ENCODE data around the gene THOC7. TPM values are rescaled to one million over a fixed set of nuclear protein-coding genes. Genes with fewer than 3 reads are reported as not detected.

The THOC7 gene
- total RNA-seq, 1 donor from 2014 or later, result 28.7 TPM

DNA sequence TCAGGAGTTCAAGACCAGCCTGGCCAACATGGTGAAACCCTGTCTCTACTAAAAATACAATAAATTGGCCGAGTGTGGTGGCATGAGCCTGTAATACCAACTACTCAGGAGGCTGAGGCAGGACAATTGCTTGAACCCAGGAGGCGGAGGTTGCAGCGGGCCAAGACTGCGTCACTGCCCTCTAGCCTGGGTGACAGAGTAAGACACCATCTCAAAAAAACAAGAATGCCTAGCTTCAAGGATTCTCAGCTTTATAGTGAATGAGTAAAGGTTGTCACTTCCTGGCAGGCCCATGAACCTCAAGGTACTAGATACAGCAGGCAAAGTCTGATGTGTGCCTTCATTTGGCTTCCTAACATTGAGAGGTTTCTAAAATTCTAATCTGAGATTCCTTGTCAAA lies 14.4 kb downstream of the THOC7 start:
- Histone ChIP-seq H3K36me3 (ENCODE audit: control insufficient read depth in 3 of 3, insufficient read depth in 3 of 3, low read length in 3 of 3) (no peaks in the 10 kb centered on the region), H3K4me1 (ENCODE audit: control insufficient read depth in 3 of 3, insufficient read depth in 3 of 3, low read length in 3 of 3) (no peaks in the 10 kb centered on the region), H3K9ac (ENCODE audit: low read depth in 1 of 3, low read length in 3 of 3) (no peak overlapping the region), H3K27ac (ENCODE audit: low read depth, low read length) (no peak overlapping the region), H3K4me3 (ENCODE audit: low read length in 3 of 3) (no peak overlapping the region), H3K9me3 (ENCODE audit: control insufficient read depth in 3 of 3, low read length in 3 of 3) (no peaks in the 10 kb centered on the region), H3K27me3 (ENCODE audit: control insufficient read depth in 3 of 3, insufficient read depth in 3 of 3, low read length in 3 of 3) (no peaks in the 10 kb centered on the region)

DNA sequence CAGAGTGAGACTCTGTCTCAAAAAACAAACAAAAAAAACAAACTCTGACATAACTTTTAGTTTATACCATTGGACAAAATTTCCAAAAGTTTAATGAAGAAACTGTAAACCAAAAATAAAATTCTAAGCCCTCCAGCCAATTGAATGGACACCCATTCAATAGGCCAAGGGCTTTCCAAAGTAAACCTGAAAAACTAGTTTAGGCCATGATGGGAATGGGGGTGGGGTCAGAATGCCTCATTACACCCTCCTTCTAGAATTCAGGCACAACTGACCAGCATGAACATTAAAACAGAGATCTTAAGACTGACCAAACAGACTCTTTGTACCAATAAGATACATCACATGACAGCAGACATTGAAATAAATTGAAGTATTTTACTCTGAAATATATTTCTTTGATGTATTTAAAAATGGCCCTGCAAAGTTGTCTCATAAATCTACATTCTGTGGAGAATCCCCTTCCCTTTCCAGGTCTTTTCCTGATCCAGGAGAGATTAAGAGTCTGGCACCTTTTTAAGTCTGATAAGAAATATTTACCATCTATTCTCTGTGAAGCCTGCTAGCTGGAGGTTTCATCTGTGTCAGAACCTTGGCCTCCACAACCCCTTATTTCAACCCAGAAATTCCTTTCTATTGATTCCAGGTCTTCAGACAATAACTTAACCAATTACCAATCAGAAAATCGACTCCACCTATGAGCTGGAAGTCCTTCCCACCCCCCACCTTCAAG lies 15.7 kb downstream of the THOC7 start:
- Histone ChIP-seq H3K27me3 (ENCODE audit: control insufficient read depth in 3 of 3, insufficient read depth in 3 of 3, low read length in 3 of 3) (no peaks in the 10 kb centered on the region), H3K4me1 (ENCODE audit: control insufficient read depth in 3 of 3, insufficient read depth in 3 of 3, low read length in 3 of 3) (no peaks in the 10 kb centered on the region), H3K9ac (ENCODE audit: low read depth in 1 of 3, low read length in 3 of 3) (no peak overlapping the region), H3K27ac (ENCODE audit: low read depth, low read length) (no peak overlapping the region), H3K9me3 (ENCODE audit: control insufficient read depth in 3 of 3, low read length in 3 of 3) (no peaks in the 10 kb centered on the region), H3K36me3 (ENCODE audit: control insufficient read depth in 3 of 3, insufficient read depth in 3 of 3, low read length in 3 of 3) (no peaks in the 10 kb centered on the region), H3K4me3 (ENCODE audit: low read length in 3 of 3) (no peak overlapping the region)

DNA sequence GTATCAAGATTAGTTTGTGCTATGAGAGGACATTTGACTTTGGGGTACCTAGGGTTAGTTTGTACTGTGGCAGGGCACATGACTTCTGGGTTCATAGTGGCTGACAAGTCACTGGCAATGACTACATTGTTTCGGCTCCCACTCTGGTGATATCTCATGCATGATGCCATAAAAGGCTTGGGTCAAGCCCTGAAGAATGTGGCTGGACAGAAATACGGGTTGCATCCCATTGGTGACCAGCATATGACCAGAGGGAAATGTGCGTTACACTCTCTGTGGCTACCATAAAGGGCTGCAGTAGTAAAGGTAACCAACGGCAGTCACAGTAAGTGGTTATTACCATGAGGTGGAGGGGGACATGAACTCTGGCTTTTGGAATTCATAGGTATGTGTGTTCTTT lies 18.4 kb downstream of the THOC7 start:
- Histone ChIP-seq H3K4me3 (ENCODE audit: low read length in 3 of 3) (no peak overlapping the region), H3K9me3 (ENCODE audit: control insufficient read depth in 3 of 3, low read length in 3 of 3) (no peaks in the 10 kb centered on the region), H3K4me1 (ENCODE audit: control insufficient read depth in 3 of 3, insufficient read depth in 3 of 3, low read length in 3 of 3) (no peaks in the 10 kb centered on the region), H3K27ac (ENCODE audit: low read depth, low read length) (peak overlapping the region; percentile 33), H3K27me3 (ENCODE audit: control insufficient read depth in 3 of 3, insufficient read depth in 3 of 3, low read length in 3 of 3) (no peaks in the 10 kb centered on the region), H3K9ac (ENCODE audit: low read depth in 1 of 3, low read length in 3 of 3) (no peak overlapping the region), H3K36me3 (ENCODE audit: control insufficient read depth in 3 of 3, insufficient read depth in 3 of 3, low read length in 3 of 3) (no peaks in the 10 kb centered on the region)

DNA sequence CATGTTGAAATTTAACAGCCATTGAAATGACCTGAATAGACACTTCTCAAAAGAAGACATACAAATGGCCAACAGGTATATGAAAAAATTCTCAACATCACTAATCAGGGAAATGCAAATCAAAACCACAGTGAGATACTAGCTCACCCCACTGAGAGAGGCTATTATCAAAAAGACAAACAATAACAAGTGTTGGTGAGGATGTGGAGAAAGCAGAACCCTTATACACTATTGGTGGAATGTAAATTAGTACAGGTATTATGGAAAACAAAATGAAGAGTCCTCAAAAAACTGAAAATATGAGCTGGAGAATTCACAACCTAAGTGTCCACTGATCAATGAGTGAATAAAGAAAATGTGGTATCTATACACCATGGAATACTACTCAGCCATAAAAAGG lies 21.5 kb downstream of the THOC7 start:
- no peak overlapping the region for H3K9ac ChIP-seq (ENCODE audit: low read depth in 1 of 3, low read length in 3 of 3)
- H3K4me1 ChIP-seq (ENCODE audit: control insufficient read depth in 3 of 3, insufficient read depth in 3 of 3, low read length in 3 of 3), result no peaks in the 10 kb centered on the region
- no peak overlapping the region for H3K27ac ChIP-seq (ENCODE audit: low read depth, low read length)
- no peaks in the 10 kb centered on the region for H3K27me3 ChIP-seq (ENCODE audit: control insufficient read depth in 3 of 3, insufficient read depth in 3 of 3, low read length in 3 of 3)
- H3K36me3 ChIP-seq (ENCODE audit: control insufficient read depth in 3 of 3, insufficient read depth in 3 of 3, low read length in 3 of 3), result peaks cover 0 to 2% (median 0%) of the 10 kb centered on the region in 3 donors
- H3K4me3 ChIP-seq (ENCODE audit: low read length in 3 of 3), result no peak overlapping the region
- H3K9me3 ChIP-seq (ENCODE audit: control insufficient read depth in 3 of 3, low read length in 3 of 3), result no peaks in the 10 kb centered on the region

DNA sequence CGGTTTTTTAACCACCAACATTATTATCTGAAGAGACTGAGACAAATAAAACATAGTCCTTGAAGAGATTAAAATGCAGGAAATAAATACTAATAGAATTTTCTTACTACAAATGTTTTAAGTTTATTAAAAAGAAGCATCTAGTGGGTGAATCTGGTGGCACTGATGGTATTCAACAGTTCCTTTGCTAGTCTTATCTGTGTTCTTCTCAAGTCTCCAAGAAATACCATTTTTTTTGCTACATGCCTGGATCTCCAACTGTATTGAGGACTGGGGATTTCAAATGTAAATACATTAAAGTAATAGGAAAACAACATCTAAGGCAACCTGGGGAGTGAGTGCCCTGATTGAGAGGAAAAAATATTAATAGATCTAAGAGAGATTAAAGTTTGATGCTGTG lies 21.9 kb downstream of the THOC7 start:
- Histone ChIP-seq H3K27ac (ENCODE audit: low read depth, low read length) (no peak overlapping the region), H3K4me3 (ENCODE audit: low read length in 3 of 3) (no peak overlapping the region), H3K4me1 (ENCODE audit: control insufficient read depth in 3 of 3, insufficient read depth in 3 of 3, low read length in 3 of 3) (no peaks in the 10 kb centered on the region), H3K27me3 (ENCODE audit: control insufficient read depth in 3 of 3, insufficient read depth in 3 of 3, low read length in 3 of 3) (no peaks in the 10 kb centered on the region), H3K9ac (ENCODE audit: low read depth in 1 of 3, low read length in 3 of 3) (no peak overlapping the region), H3K36me3 (ENCODE audit: control insufficient read depth in 3 of 3, insufficient read depth in 3 of 3, low read length in 3 of 3) (peaks cover 0 to 2% (median 0%) of the 10 kb centered on the region in 3 donors), H3K9me3 (ENCODE audit: control insufficient read depth in 3 of 3, low read length in 3 of 3) (no peaks in the 10 kb centered on the region)

DNA sequence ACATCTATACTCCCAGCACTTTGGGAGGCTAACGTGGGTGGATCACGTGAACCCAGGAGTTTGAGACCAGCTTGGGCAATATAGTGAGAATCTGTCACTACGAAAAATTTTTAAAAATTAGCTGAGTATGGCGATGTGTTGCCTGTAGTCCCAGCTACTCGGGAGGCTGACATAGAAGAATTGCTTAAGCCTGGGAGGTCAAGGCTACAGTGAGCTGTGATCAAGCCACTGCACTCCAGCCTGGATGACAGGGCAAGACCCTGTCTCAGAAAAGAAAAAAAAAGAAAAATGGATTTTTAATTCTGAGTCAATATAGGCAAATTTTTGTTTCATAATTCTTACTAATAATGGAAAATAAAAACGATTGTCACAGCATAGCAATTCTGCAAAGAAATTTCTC lies 31.2 kb downstream of the THOC7 start:
- Histone ChIP-seq H3K4me1 (ENCODE audit: control insufficient read depth in 3 of 3, insufficient read depth in 3 of 3, low read length in 3 of 3) (no peaks in the 10 kb centered on the region), H3K27ac (ENCODE audit: low read depth, low read length) (no peak overlapping the region), H3K27me3 (ENCODE audit: control insufficient read depth in 3 of 3, insufficient read depth in 3 of 3, low read length in 3 of 3) (no peaks in the 10 kb centered on the region), H3K36me3 (ENCODE audit: control insufficient read depth in 3 of 3, insufficient read depth in 3 of 3, low read length in 3 of 3) (peaks cover 9 to 48% (median 21%) of the 10 kb centered on the region in 3 donors), H3K9me3 (ENCODE audit: control insufficient read depth in 3 of 3, low read length in 3 of 3) (no peaks in the 10 kb centered on the region), H3K9ac (ENCODE audit: low read depth in 1 of 3, low read length in 3 of 3) (no peak overlapping the region), H3K4me3 (ENCODE audit: low read length in 3 of 3) (no peak overlapping the region)

DNA sequence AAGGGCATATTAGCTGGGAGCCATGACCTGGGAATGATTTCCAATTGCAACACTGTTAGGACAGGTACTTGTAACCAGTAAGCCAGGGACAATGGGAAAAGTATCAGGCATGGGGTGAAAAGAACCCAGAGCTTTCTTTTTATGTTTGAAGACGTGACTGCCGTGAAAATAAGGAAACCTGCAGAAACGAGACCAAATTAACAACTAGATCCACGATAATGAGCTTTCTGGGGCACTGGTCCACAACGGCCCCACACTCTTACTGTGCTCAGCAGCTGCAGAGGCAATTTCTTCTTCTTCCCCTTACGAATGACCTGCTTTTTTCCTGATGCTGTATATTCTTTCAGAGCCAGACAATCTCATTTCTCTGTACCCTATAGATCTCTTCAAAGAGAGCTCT lies 33.1 kb downstream of the THOC7 start:
- Histone ChIP-seq H3K4me3 (ENCODE audit: low read length in 3 of 3) (no peak overlapping the region), H3K9ac (ENCODE audit: low read depth in 1 of 3, low read length in 3 of 3) (no peak overlapping the region), H3K27ac (ENCODE audit: low read depth, low read length) (no peak overlapping the region), H3K27me3 (ENCODE audit: control insufficient read depth in 3 of 3, insufficient read depth in 3 of 3, low read length in 3 of 3) (no peaks in the 10 kb centered on the region), H3K4me1 (ENCODE audit: control insufficient read depth in 3 of 3, insufficient read depth in 3 of 3, low read length in 3 of 3) (no peaks in the 10 kb centered on the region), H3K9me3 (ENCODE audit: control insufficient read depth in 3 of 3, low read length in 3 of 3) (no peaks in the 10 kb centered on the region), H3K36me3 (ENCODE audit: control insufficient read depth in 3 of 3, insufficient read depth in 3 of 3, low read length in 3 of 3) (peaks cover 11 to 50% (median 21%) of the 10 kb centered on the region in 3 donors)

DNA sequence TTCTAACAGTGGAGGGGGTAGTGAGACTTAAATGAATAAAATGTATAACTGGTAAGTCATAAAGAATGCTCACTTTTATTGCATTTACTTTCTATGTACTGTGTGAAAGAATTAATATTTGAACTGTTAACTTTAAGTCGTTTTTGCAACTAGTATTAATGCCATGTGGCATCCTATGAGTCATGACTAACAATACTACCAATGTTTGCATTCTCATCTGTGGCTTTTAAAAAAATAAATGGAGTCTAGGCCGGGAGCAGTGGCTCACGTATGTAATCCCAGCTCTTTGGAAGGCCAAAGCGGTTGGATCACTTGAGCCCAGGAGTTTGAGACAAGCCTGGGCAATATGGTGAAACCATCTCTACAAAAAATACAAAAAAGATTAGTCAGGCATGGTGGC lies 39.3 kb downstream of the THOC7 start:
- H3K27me3 ChIP-seq (ENCODE audit: control insufficient read depth in 3 of 3, insufficient read depth in 3 of 3, low read length in 3 of 3), result no peaks in the 10 kb centered on the region
- H3K9ac ChIP-seq (ENCODE audit: low read depth in 1 of 3, low read length in 3 of 3), result no peak overlapping the region

DNA sequence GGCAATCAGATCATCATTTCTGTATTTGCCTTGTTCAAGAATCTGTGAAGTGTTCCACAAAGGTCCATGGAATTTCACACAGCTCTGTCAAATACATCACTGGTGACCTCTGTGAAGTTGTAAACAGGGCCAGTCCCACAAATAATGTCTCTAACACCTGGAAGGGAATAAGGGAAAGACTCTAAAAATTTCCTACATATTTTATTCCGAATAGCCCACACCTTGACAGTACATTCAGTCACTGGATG lies 44.5 kb downstream of the THOC7 start, which contains the start of gene C3orf49:
Gene C3orf49 (plus strand): TSS at position 149 of the 248 bp plus-strand sequence. CDS start 173 bp downstream, outside the sequence.
- no peak within 1 kb of the TSS for H3K4me3 ChIP-seq (ENCODE audit: low read length in 3 of 3)
- H3K36me3 ChIP-seq (ENCODE audit: control insufficient read depth in 3 of 3, insufficient read depth in 3 of 3, low read length in 3 of 3), result no peaks in the 10 kb centered on the region
- H3K27me3 ChIP-seq (ENCODE audit: control insufficient read depth in 3 of 3, insufficient read depth in 3 of 3, low read length in 3 of 3), result no peaks in the 10 kb centered on the region
- H3K27ac ChIP-seq (ENCODE audit: low read depth, low read length), result no peak within 1 kb of the TSS
- no peak within 1 kb of the TSS for H3K9ac ChIP-seq (ENCODE audit: low read depth in 1 of 3, low read length in 3 of 3)
- H3K4me1 ChIP-seq (ENCODE audit: control insufficient read depth in 3 of 3, insufficient read depth in 3 of 3, low read length in 3 of 3), result no peaks in the 10 kb centered on the region
- H3K9me3 ChIP-seq (ENCODE audit: control insufficient read depth in 3 of 3, low read length in 3 of 3), result no peaks in the 10 kb centered on the region

More for the DNA sequence above, 39.3 kb downstream of the THOC7 start:
- Histone ChIP-seq H3K4me3 (ENCODE audit: low read length in 3 of 3) (no peak overlapping the region), H3K36me3 (ENCODE audit: control insufficient read depth in 3 of 3, insufficient read depth in 3 of 3, low read length in 3 of 3) (peaks cover 0 to 11% (median 2%) of the 10 kb centered on the region in 3 donors), H3K9me3 (ENCODE audit: control insufficient read depth in 3 of 3, low read length in 3 of 3) (no peaks in the 10 kb centered on the region), H3K4me1 (ENCODE audit: control insufficient read depth in 3 of 3, insufficient read depth in 3 of 3, low read length in 3 of 3) (no peaks in the 10 kb centered on the region), H3K27ac (ENCODE audit: low read depth, low read length) (no peak overlapping the region)

DNA sequence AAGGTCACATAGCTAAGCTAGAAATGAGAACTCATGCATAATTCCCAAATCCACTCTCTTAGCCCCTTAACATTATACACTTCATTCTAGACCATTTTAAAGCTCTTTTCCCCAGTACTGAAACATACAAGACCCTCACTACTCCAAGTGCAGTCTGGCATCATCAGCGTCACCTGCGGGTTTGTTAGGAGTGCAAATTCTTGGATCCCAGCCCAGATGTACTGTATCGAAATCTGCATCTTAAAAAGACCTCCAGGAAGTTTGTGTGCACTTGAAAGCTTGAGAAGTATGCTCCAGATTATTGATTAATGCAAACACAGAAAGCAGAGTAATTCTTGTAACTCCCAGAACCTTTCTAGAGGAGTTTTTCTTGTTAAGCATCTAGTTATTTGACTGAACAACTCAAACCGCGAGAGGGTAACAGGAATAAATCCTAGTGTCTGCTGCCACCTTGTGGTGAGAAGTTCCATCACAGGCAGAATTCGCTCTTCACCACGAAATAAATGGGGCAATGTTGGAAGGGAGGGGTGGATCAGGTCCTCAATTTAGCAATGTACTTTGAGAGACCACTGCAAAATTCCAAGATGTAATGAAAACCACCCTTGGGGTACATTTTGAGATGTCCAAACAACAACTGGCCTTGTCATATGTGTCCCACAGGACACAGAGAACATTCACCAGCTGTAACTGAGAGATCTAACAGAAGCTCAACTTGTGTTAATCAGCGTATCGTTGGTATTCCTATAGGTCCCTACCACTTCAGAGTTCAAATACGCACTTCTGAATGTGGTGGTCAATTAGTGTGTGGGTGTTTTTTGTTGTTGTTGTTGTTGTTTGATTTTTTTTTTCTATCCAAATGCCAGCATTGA lies 45.1 kb downstream of the THOC7 start:
- Histone ChIP-seq H3K9me3 (ENCODE audit: control insufficient read depth in 3 of 3, low read length in 3 of 3) (no peaks in the 10 kb centered on the region), H3K4me3 (ENCODE audit: low read length in 3 of 3) (no peak overlapping the region), H3K36me3 (ENCODE audit: control insufficient read depth in 3 of 3, insufficient read depth in 3 of 3, low read length in 3 of 3) (no peaks in the 10 kb centered on the region), H3K9ac (ENCODE audit: low read depth in 1 of 3, low read length in 3 of 3) (no peak overlapping the region), H3K27ac (ENCODE audit: low read depth, low read length) (no peak overlapping the region), H3K4me1 (ENCODE audit: control insufficient read depth in 3 of 3, insufficient read depth in 3 of 3, low read length in 3 of 3) (no peaks in the 10 kb centered on the region), H3K27me3 (ENCODE audit: control insufficient read depth in 3 of 3, insufficient read depth in 3 of 3, low read length in 3 of 3) (no peaks in the 10 kb centered on the region)

Measured in skeletal muscle tissue (tissue), 4 donors.